Stimulated activated effector memory CD8-positive, alpha-beta T cell treated with anti-CD3 and anti-CD28 coated beads, Interleukin-12 subunit alpha, Interleukin-12 subunit beta, amount 100 ng/mL, for 72 hours (primary cell): ENCODE data around the gene SH3GLB2.

Experiments
- ATAC-seq: fragments of 150-1000 bp; cut with Tn5 transposase; 2 replicates; pipeline ENCODE4 v1.10.0; 2021
- DNase-seq, 2 donors: peaks; one replicate each; pipeline ENCODE4 v3.0.0; 2021 to 2022; ENCODE audit warnings: low spot score in 2 of 2
- H3K27ac Mint-ChIP-seq: one replicate; pipeline ENCODE4 v1.8.0; 2022; ENCODE audit warnings: mild to moderate bottlenecking, mixed read lengths
- H3K36me3 Mint-ChIP-seq: one replicate; pipeline ENCODE4 v1.8.0; 2022; ENCODE audit warnings: mild to moderate bottlenecking, mixed read lengths
- H3K4me1 Mint-ChIP-seq: one replicate; pipeline ENCODE4 v1.8.0; 2022; ENCODE audit warnings: mixed read lengths
- H3K4me3 Mint-ChIP-seq: one replicate; pipeline ENCODE4 v1.8.0; 2022; ENCODE audit warnings: mild to moderate bottlenecking, mixed read lengths
- H3K9me3 Mint-ChIP-seq: one replicate; pipeline ENCODE4 v1.8.0; 2022; ENCODE audit warnings: mixed read lengths

Gene SH3GLB2

GRCh38 chr9:129033216-129033615, 5.1 kb upstream of the SH3GLB2 start:
- no peak for DNase-seq
- Mint-ChIP-seq H3K36me3 (peaks cover 4% of the 10 kb centered on the region), H3K4me1 (peaks cover 28% of the 10 kb centered on the region), H3K27ac (no peak overlapping the region), H3K9me3 (no peaks in the 10 kb centered on the region), H3K4me3 (no peak overlapping the region)
- no peak for ATAC-seq

DNA sequence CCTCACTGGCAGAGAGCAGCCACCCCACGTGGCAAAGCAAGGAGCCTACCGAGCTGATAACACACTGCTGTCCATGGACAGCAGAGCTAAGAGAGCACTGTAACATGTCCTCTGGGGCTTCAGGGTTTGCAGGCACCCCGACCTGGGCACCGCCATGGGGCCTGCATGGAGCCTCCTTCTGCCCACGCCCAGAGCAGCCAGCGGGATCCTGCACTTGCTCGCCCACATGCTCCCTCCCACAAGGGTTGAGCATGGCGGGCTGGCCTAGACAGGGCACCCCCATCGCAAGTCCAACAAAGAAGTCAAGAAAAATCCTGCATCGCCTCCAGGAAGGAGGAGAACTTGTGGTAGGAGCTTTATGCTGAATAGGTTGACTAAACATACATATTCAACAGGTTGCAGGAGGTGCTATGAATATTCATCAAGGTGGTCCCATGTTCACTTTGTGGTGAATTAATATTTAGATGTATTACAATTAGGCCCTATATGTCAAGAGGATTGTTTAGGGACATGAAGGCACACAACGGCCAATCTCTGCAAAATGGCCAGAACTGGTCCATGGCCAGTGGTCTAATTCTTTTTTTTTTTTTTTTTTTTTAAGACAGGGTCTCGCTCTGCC, 4.5 kb upstream of the SH3GLB2 start:
- Mint-ChIP-seq H3K36me3 (peaks cover 4% of the 10 kb centered on the region), H3K4me1 (peaks cover 22% of the 10 kb centered on the region), H3K4me3 (no peak overlapping the region), H3K9me3 (no peaks in the 10 kb centered on the region), H3K27ac (no peak overlapping the region)
- ATAC-seq, result no peak
- no peak for DNase-seq

- no peak overlapping the region for H3K27ac Mint-ChIP-seq
- H3K4me1 Mint-ChIP-seq, result peaks cover 22% of the 10 kb centered on the region
- no peak overlapping the region for H3K4me3 Mint-ChIP-seq
- H3K9me3 Mint-ChIP-seq, result no peaks in the 10 kb centered on the region
- ATAC-seq (no peak), DNase-seq (no peak)
- peaks cover 10% of the 10 kb centered on the region for H3K36me3 Mint-ChIP-seq
Measured at GRCh38 chr9:129031514-129031913, 3.4 kb upstream of the SH3GLB2 start.

- peaks cover 16% of the 10 kb centered on the region for H3K4me1 Mint-ChIP-seq
- no peak overlapping the region for H3K27ac Mint-ChIP-seq
- H3K4me3 Mint-ChIP-seq, result no peak overlapping the region
- DNase-seq, result no peak
- peaks cover 6% of the 10 kb centered on the region for H3K36me3 Mint-ChIP-seq
- ATAC-seq, result no peak
- H3K9me3 Mint-ChIP-seq, result no peaks in the 10 kb centered on the region
Measured at GRCh38 chr9:129030191-129030590, 2.1 kb upstream of the SH3GLB2 start.

DNA sequence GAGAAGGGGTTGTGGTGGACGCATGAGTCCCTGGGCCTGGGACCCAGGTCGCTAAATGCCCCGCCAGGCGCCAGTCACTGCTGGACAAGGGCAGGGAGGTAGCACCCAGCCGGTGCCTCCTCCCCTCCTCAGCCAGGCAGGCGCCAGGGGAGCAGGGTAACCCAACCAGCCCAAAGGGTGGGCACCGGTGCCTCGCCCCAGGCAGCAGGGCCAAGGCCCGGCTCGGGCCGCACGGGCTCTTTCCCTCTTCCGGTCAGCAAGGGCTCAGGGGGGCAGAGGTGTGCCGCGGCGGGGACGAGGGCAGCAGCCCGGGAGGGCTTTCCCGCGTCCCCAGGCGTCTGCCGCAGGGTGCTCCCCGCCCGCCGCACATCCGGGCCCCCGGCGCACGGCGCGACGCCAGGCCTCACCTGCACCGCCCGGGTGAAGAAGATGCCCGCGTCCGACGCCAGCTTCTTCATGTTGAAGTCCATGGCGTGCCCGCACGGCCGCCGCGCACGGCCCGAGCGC, 393 bp downstream of the SH3GLB2 start:
- H3K36me3 Mint-ChIP-seq, result peaks cover 6% of the 10 kb centered on the region
- ATAC-seq, result peak; percentile 83
- peak in 1 of 2 donors; percentile 89 for DNase-seq
- peaks cover 21% of the 10 kb centered on the region for H3K4me1 Mint-ChIP-seq
- H3K27ac Mint-ChIP-seq, result peak overlapping the region; percentile 83
- H3K9me3 Mint-ChIP-seq, result no peaks in the 10 kb centered on the region
- peak overlapping the region; percentile 86 for H3K4me3 Mint-ChIP-seq

- Mint-ChIP-seq H3K9me3 (no peaks in the 10 kb centered on the region), H3K4me3 (peak overlapping the region; percentile 86), H3K27ac (peak overlapping the region; percentile 83), H3K36me3 (peaks cover 10% of the 10 kb centered on the region), H3K4me1 (peaks cover 26% of the 10 kb centered on the region)
- ATAC-seq, result no peak
- no peak for DNase-seq
Measured at GRCh38 chr9:129027224-129027684, 877 bp downstream of the SH3GLB2 start.

DNA sequence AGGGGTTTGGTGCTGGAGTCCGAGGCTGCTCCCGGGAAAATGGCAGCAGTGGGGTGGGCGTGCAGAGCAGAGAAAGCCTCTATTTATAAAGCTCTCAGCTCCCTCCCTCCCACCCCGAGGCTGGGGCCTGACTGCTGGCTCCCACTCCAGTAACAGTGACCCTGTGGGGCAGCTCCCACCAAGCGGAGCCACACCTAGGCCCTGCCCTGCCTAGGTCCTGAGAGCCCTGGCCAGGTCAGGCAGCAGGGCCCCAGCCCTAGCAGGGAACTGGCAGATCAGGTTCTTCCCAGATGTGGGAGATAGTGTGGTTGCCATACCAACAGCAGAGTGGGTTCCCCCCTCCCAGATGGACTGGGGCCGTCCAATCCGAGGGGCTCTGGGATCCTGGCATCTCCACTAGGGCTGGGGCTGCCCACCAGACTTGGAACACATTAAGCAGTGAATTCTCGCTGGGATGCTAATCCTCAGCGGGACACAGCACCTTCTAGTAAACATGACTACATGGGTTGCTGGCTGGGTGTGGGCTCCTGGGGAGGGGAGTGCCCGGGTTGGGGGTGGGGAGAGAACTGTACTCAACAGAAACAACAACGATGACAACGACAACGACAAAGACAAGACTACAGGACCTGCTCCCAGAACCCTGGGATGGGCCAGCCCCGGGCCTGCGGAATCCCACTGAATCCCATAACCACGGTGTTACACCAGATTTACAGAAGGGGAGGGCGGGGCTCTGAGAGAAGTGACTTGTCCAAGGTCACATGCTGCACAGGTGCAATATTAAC, 1.5 kb downstream of the SH3GLB2 start:
- no peak for ATAC-seq
- no peak for DNase-seq
- Mint-ChIP-seq H3K4me1 (peaks cover 32% of the 10 kb centered on the region), H3K9me3 (no peaks in the 10 kb centered on the region), H3K4me3 (peak overlapping the region; percentile 86), H3K27ac (peak overlapping the region; percentile 83), H3K36me3 (peaks cover 16% of the 10 kb centered on the region)

- H3K36me3 Mint-ChIP-seq, result peaks cover 44% of the 10 kb centered on the region
- DNase-seq, result no peak
- peaks cover 27% of the 10 kb centered on the region for H3K4me1 Mint-ChIP-seq
- no peak overlapping the region for H3K27ac Mint-ChIP-seq
- no peaks in the 10 kb centered on the region for H3K9me3 Mint-ChIP-seq
- H3K4me3 Mint-ChIP-seq, result no peak overlapping the region
- ATAC-seq, result no peak
Measured at GRCh38 chr9:129023908-129024233, 4.3 kb downstream of the SH3GLB2 start.

GRCh38 chr9:129023036-129023907, 4.9 kb downstream of the SH3GLB2 start:
- Mint-ChIP-seq H3K36me3 (peaks cover 50% of the 10 kb centered on the region), H3K4me1 (peaks cover 27% of the 10 kb centered on the region), H3K9me3 (no peaks in the 10 kb centered on the region), H3K4me3 (no peak overlapping the region), H3K27ac (peak overlapping the region; percentile 86)
- ATAC-seq (no peak), DNase-seq (no peak)

GRCh38 chr9:129022037-129022436, 6.1 kb downstream of the SH3GLB2 start:
- H3K9me3 Mint-ChIP-seq, result no peaks in the 10 kb centered on the region
- ATAC-seq, result no peak
- H3K36me3 Mint-ChIP-seq, result peaks cover 57% of the 10 kb centered on the region
- DNase-seq, result no peak
- H3K4me3 Mint-ChIP-seq, result no peak overlapping the region
- H3K4me1 Mint-ChIP-seq, result peaks cover 21% of the 10 kb centered on the region
- peak overlapping the region; percentile 86 for H3K27ac Mint-ChIP-seq

DNA sequence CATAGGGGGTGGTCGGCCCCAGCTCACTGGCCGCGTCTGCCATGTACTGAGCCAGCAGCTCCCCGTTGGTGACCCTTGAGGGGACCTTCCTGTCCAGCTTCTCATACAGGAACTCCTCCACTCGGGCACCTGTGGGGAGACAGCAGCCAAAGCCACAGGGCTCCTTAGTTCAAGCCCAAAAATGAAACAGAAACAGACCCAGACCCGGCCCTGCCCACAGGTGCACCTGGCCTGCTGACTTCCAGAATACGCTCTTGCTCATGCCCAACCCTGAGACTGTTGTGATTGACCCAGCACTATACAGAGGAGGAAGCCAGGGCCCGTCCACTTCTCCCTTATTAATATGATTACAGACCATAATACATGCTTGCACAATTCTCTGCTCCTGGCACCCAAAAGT, 7.0 kb downstream of the SH3GLB2 start:
- H3K4me1 Mint-ChIP-seq, result peaks cover 15% of the 10 kb centered on the region
- no peak overlapping the region for H3K4me3 Mint-ChIP-seq
- no peak for DNase-seq
- H3K9me3 Mint-ChIP-seq, result no peaks in the 10 kb centered on the region
- ATAC-seq, result no peak
- peak overlapping the region; percentile 12 for H3K27ac Mint-ChIP-seq
- H3K36me3 Mint-ChIP-seq, result peaks cover 65% of the 10 kb centered on the region

DNA sequence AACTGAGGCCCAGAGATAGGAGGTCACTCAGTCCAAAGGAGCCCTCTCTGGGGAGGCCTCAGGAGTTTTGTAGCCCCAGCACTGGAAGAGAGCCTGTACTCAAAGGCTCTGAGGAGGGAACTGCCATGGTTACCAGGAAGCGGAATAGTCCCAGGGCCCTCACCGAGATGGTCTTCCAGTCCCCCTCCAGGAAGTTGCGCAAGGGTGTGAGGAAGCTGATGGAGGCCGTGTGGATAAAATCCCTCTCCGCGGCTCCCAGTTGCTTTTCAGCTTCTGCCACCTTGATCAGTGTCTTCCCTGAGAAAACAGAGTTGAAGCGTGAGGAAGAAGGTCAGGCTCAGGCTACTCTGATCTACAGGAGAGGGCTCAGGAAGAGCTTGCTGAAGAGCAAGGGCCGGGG, 13.5 kb downstream of the SH3GLB2 start:
- H3K36me3 Mint-ChIP-seq, result peaks cover 77% of the 10 kb centered on the region
- H3K27ac Mint-ChIP-seq, result no peak overlapping the region
- H3K4me1 Mint-ChIP-seq, result no peaks in the 10 kb centered on the region
- ATAC-seq, result no peak
- no peak for DNase-seq
- no peak overlapping the region for H3K4me3 Mint-ChIP-seq
- H3K9me3 Mint-ChIP-seq, result no peaks in the 10 kb centered on the region

DNA sequence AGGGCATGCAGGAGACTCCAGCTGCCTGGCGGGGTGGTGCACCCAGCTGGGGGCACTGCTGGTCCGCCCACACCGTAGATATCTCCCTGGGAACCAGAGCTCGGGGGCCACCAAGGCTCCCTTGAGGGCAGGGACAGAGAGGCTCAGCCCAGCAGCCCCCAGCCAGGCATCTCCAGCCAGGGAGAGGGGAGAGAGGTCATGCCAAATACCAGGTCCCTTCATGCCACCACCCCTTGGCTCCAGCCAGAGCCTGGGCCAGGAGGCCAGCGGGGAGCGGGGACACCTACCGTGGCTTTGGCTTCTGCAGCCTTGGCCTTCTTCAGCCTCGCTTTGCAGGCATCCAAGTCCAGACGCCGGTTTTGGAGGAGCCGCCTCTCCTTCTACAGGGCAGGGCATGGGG, 14.0 kb downstream of the SH3GLB2 start:
- no peak overlapping the region for H3K4me3 Mint-ChIP-seq
- ATAC-seq (no peak), DNase-seq (no peak)
- no peak overlapping the region for H3K27ac Mint-ChIP-seq
- no peaks in the 10 kb centered on the region for H3K4me1 Mint-ChIP-seq
- H3K9me3 Mint-ChIP-seq, result no peaks in the 10 kb centered on the region
- peaks cover 73% of the 10 kb centered on the region for H3K36me3 Mint-ChIP-seq

- DNase-seq, result no peak
- no peak for ATAC-seq
- no peak overlapping the region for H3K27ac Mint-ChIP-seq
- no peaks in the 10 kb centered on the region for H3K4me1 Mint-ChIP-seq
- no peaks in the 10 kb centered on the region for H3K9me3 Mint-ChIP-seq
- H3K36me3 Mint-ChIP-seq, result peaks cover 68% of the 10 kb centered on the region
- H3K4me3 Mint-ChIP-seq, result no peak overlapping the region
Measured at GRCh38 chr9:129013674-129014073, 14.5 kb downstream of the SH3GLB2 start.

DNA sequence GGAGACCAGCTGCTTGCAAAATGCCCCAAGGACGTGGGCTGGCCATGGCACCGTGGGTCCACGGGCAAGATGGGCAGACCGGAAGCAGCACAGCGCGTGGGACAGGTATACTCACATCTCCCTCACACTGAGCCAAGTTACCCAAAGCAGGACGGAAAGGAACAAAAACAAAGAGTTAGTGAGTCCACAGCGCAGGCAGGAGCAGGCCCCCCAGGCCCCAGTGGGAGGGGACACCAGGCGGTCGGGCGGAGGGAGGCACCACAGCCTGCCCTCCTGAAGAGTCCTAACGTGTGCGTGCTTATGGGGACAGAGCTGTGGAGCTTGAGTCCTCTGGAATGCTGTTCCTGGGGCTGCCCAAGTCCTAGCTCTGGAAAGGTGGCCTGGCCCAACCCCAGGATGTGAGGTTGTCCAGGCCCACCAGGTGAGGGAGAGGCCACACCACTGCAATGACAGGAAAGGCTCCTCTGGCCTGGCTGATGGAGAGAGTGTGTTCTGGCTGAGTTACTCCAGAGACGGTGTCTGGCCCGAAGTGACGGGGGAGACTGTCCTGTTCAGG, 15.2 kb downstream of the SH3GLB2 start:
- H3K27ac Mint-ChIP-seq, result peak overlapping the region; percentile 73
- H3K4me1 Mint-ChIP-seq, result peaks cover under 1% of the 10 kb centered on the region
- DNase-seq (no peak), ATAC-seq (no peak)
- H3K4me3 Mint-ChIP-seq, result no peak overlapping the region
- H3K36me3 Mint-ChIP-seq, result peaks cover 62% of the 10 kb centered on the region
- H3K9me3 Mint-ChIP-seq, result no peaks in the 10 kb centered on the region
